HG03457 (cell line): Measurements from ENCODE around the gene HECW1.
"Not testable (repeated sequence)": the region's sequence is repeated elsewhere in the genome, so short reads cannot be mapped to it uniquely, and the experiment has no call there.

ENCODE experiments used
- ATAC-seq: cut with Tn5 transposase; IDR thresholded peaks from one replicate; pipeline ENCODE4 v1.9.1; 2021; ENCODE audit warnings: moderate number of reproducible peaks; ENCODE audit not compliant: unreplicated experiment

Gene HECW1

DNA sequence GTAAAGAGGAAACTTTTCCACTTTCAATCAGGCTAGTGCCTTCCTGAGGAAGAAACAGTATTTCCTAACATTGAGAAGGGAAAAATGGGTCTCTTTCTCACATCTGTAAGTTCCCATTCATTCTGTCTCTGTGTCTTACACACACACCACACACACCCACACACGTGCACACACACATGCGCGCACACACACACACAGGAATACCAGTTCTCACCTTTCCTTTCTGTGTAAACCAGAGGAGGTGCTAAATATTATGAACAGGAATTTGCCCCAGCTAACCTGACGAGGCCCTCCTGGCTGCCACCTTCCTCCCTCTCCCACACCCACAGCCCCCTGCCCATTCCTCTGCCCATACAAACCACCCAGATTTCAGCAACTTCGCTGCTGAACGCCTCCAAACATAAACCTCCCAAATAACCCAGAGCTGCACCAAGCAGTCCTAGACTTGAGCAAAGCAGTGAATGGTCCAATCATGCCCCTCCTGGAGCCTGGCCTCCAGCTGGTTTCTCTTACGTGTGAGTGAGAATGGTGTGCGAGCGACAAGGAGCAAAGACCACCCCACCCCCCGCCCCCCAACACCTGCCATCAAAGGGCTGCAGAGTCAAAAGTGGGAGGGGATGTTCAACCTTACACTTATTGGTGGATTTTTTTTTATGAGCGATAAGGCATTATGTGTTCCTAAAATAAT lies 190.5 kb downstream of the HECW1 start:
- ATAC-seq = no peak

GRCh38 chr7:43303740-43304241 lies 191.3 kb downstream of the HECW1 start:
- no peak for ATAC-seq

- no peak for ATAC-seq
Observed at GRCh38 chr7:43306404-43306803, 194.0 kb downstream of the HECW1 start.

DNA sequence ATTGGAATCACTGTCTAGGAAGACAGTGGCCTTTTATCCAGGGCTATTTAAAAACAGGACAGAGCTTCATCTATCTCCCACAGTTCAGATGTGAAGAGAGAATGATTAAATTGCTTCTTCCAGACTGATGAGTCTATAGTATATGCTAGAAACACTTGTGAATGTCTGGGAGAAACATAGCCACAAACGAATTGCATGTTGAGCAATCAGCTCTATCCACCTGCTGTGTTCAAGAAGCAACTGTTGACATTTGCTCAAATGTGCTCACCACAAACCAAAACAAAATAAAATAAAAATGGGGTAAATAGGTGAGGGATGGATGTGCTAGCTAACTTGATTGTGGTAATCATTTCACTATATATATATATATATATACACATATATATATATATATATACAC lies 195.1 kb downstream of the HECW1 start:
- ATAC-seq = no peak

DNA sequence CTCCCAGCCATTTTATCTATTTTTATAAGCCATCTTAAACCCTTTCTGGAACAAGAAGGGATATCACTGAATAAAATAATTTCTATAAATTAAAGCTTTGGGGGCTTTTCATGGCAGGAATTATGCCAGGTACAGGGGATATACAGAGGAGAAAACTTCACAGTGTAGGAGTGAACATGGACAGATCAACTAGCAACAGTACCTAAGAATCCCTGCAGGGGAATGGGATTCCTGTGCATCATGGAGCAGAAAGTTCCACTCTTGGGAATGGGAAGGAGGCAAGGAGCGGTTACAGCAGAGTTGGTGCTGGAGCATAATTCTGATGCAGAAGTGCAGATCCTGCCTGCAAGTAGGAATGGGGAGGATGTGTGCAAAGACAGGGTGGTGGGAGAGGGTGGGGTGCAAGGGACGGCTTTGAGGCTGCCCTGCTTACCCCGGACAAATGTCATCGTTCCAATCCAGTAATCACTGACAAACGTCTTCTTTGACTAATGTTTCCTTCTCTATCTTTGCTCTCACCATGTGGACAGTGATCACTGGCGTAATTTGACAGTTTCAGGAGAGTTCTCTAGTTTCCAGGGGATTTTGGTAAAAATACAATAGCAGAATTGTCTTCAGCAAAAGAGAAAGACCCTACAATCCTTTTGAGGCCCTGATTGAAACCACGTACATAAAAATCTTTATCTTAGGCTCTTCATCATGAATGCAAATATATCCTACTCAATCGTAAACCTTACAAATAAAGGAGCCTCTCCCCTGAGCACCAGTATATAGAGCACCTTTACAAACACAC lies 196.7 kb downstream of the HECW1 start:
- no peak for ATAC-seq

DNA sequence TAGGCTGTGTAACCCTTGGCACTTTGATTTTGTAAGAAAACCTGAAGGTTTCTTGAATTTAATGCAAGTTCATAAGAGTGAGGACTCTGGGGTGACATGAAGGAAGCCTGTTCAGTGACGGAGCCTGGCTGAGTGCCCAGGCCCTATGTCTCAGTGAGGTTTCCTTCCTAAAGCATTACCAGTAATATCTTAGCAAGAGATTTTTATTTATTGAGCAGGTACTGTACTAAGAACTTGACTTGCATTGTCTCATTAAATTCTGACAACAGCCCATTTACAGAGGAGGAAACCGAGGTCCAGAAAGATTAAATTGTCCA lies 197.2 kb downstream of the HECW1 start:
- ATAC-seq = no peak

DNA sequence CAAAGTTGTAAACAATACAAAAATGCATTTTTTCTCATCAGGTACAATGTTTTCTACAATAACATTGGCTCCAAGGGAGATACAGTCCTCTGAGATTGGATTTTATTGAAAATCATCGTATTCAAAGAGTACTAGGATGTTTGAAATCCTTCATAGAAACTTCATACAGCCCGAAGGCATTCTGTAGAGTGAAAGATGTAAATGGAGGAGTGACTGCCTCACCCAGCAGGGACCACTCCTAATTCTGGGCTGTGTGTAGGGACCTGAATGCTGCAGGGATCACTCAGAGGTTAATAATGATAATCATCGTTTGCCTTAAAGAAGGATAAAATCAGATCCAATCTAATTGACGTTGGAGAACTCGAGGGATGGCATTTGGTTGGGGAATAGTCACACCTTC lies 198.6 kb downstream of the HECW1 start:
- ATAC-seq = no peak

DNA sequence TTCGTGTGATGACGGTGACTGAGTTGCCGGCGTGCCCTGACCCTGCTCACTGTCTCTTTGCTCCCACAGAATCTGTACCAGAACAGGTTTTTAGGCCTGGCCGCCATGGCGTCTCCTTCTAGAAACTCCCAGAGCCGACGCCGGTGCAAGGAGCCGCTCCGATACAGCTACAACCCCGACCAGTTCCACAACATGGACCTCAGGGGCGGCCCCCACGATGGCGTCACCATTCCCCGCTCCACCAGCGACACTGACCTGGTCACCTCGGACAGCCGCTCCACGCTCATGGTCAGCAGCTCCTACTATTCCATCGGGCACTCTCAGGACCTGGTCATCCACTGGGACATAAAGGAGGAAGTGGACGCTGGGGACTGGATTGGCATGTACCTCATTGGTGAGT lies 199.2 kb downstream of the HECW1 start:
- no peak for ATAC-seq

GRCh38 chr7:43313628-43314378 lies 201.4 kb downstream of the HECW1 start:
- ATAC-seq = no peak

DNA sequence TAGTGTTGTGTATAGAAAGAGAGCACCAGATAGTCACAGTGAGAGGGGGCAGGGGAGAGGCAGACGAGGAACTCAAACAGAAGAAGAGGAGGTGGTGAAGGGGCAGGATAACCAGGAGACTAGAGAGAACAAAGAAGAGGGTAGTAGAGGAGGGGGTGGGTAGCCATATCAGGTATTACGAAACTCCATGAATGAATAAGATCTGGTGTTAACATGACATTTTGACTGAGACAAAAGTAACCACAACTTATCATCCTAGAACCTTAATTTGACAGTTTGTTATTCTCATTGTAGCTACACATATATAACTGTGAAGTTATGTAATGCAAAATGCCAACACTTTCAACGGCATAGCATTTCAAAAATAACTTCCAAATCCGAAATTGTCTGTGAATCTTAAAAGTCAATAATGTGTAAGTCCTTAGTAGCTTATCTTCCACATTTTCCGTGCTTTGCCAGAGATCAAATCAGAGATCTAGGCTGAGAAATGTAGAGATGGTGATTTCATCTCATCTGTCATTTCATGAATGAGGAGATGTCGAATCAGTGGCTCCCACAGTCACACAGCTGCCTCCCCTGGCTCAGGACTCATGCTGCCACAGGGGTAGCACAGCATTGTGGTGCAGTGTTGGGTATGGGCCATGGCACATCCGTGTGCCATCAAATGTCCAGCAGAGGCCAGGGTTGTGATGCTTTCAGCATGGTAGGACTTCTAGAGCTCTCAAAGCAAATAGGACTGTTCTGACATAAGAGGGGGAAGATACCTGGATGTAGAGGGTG lies 202.1 kb downstream of the HECW1 start:
- no peak for ATAC-seq

GRCh38 chr7:43317075-43317474 lies 204.6 kb downstream of the HECW1 start:
- no peak for ATAC-seq

GRCh38 chr7:43318188-43318770 lies 205.8 kb downstream of the HECW1 start:
- ATAC-seq = no peak

DNA sequence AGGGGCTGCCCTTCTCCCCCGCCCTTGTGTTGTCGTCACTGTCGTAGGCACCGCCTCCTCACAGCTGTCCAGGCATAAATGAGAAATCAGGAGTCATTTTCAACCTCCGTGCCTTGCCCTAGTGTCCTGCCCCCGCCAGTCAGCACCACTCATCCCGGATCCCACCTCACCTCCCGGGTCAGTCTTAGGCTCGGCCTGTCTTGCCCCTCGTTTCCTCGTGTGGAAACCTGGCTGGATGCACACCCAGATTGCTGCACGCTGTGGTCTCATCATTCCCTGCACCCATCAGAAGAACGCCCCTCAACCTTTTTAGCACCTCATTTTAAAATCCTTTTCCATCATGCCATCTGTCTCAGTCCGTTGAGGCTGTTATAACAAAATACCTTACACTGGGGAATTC lies 213.1 kb downstream of the HECW1 start:
- ATAC-seq = no peak

- no peak for ATAC-seq
Observed at GRCh38 chr7:43328336-43328735, 215.9 kb downstream of the HECW1 start.

- no peak for ATAC-seq
Observed at GRCh38 chr7:43328785-43329380, 216.4 kb downstream of the HECW1 start.

- no peak for ATAC-seq
Observed at GRCh38 chr7:43332193-43332796, 219.8 kb downstream of the HECW1 start.

GRCh38 chr7:43337191-43337590 lies 224.7 kb downstream of the HECW1 start:
- no peak for ATAC-seq

DNA sequence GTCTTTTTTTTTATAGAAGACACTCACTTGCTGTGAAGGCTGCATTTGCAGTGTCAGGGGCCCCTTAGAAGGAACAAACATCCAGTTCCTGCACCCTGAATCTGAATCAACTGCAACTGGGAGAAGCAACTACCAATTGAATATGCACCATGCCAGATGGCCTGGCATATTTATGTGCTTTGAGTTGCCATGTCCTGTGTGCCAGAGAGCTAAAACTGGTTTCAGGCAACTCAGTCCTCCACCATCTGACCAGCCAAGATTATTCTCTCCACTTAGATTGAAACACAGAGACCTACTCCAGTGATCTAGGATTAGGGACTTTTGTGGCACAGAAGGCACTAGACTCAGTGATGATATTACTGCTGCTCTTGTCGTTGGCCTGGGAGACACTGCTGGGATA lies 225.4 kb downstream of the HECW1 start:
- no peak for ATAC-seq

DNA sequence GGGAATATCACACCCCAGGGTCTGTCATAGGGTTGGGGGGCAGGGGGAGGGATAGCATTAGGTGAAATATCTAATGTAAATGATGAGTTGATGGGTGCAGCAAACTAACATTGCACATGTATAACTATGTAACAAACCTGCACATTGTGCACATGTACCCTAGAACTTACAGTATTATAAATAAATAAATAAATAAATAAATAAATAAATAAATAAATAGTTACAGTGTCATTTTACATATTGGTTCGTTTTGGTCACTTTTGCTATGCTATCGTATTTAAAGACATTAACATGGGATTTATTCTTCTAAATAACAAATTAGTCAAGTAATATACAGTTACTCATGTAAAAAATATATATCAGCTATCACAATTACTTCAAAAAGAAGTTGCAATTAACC lies 228.7 kb downstream of the HECW1 start:
- ATAC-seq = no peak

- not testable (repeated sequence) for ATAC-seq
Observed at GRCh38 chr7:43343417-43343816, 231.0 kb downstream of the HECW1 start.
